Activated CD4-positive, CD25-positive, alpha-beta regulatory T cell (primary cell): ENCODE measurements around the gene SRGN.
"Not testable (repeated sequence)": the region's sequence is repeated elsewhere in the genome, so short reads cannot be mapped to it uniquely, and the experiment has no call there.

Experiments used
- DNase-seq, 4 experiments: peaks; one replicate each; lab custom pipeline; 2025; lab: John Stamatoyannopoulos, UW

Gene SRGN

DNA sequence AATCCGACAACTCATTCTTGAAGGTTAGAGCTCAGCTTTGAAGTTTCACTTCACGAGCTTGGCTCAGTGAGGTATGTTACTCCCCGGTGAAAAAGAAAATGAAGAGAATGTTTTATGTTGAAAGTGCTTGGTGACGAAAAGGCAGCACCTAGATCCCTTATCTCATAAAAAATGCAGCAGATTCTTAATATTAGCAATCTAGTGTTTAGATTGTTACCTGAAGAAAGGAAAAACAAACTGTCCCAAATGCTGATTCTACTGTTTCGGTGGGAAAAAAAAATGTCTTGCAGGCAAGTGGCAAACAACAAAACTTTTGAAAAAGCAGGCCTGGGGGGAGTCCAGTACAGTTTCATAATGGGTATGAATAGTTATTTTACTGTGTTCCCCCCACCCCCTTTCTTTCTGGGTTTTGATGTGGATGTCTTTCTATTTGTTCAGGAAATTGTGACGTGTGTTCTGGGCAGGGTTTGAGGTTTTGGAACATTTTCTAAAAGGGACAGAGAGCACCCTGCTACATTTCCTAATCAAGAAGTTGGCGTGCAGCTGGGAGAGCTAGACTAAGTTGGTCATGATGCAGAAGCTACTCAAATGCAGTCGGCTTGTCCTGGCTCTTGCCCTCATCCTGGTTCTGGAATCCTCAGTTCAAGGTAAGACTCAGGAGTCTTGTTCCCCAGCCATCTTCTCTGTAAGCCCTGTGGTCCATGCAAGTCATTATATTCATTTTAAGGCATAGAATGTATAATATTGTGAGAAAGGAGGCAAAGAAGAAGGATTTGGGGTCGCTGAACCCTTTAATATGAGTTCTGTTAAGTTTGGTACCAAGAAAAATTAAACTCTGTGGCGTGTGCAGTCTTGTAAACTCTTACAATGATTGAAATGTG, at the start of gene SRGN:
Gene SRGN, plus strand, starts transcription at position 514 of the 881 bp plus-strand sequence. Its CDS starts 55 bp downstream, at position 569.
- peak in 3 of 4 experiments; percentile 10 to 22 (median 14) for DNase-seq

GRCh38 chr10:69040904-69041303, 47.0 kb upstream of the SRGN start:
- not testable (repeated sequence) for DNase-seq

DNA sequence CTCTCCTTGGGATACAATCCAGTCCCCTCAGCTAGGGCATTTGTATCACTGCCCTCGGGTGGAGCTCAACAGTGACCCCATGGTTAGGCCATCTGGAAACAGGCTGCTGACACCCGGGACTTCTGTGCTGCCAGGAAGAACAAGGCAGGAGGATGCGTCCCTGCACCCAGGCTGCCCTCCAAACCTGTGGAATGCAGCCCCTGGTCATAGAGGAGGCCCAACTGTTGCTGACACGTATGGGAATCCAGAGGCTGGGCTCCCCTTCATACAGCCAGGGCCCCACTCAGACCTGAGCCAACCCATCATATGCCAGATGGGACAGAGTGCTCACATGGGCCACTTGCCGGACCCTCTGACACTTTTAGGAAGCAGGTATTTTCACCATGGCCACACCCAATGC, 45.5 kb upstream of the SRGN start:
- DNase-seq = no peak

- DNase-seq = no peak
These were observed 45.1 kb upstream of the SRGN start for GRCh38 chr10:69042838-69043237.

DNA sequence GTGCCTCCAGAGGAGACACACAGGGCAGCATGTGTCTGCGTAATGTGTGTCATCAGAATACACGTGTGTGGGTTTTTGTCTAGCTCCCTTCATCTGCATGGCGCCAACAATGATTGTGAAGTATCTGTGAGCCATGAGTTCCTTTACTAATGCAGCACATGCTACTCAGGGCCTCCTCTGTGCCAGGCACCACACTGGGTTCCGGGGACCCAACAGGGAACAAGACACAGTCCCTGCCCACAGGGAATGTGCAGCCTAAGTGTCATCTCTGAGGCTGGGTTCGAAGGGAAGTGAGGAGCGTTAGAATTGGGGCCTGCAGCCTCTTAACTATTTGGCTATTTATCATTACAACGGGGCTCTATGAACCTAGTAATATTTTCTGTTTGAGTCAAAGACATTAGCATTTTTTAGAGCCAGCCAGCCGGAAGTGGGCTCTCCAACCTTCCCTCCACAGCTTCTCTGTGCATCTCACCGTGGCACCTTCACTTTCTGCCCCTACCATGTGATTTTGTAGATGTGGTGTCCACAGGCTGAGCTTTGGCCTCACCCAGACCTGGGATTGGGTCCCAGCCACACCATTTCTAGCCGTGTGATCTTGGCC, 43.9 kb upstream of the SRGN start:
- DNase-seq = peak in 1 of 4 experiments; percentile 7

DNA sequence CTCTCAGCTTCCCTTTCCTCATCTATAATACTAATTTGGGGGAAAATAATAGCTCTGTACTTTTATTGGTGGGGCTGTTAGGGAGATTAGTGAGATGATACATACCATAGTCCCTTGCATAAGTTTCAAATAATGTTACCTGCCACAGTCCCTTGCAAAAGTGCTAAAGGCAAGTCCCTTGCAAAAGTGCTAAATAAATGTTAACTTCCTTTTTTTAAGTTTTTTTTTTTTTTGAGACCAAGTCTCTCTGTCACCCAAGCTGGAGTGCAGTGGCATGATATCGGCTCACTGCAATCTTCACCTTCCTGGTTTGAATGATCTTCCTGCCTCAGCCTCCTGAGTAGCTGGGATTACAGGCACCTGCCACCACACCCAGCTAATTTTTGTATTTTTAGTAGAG, 43.4 kb upstream of the SRGN start:
- no peak for DNase-seq

DNA sequence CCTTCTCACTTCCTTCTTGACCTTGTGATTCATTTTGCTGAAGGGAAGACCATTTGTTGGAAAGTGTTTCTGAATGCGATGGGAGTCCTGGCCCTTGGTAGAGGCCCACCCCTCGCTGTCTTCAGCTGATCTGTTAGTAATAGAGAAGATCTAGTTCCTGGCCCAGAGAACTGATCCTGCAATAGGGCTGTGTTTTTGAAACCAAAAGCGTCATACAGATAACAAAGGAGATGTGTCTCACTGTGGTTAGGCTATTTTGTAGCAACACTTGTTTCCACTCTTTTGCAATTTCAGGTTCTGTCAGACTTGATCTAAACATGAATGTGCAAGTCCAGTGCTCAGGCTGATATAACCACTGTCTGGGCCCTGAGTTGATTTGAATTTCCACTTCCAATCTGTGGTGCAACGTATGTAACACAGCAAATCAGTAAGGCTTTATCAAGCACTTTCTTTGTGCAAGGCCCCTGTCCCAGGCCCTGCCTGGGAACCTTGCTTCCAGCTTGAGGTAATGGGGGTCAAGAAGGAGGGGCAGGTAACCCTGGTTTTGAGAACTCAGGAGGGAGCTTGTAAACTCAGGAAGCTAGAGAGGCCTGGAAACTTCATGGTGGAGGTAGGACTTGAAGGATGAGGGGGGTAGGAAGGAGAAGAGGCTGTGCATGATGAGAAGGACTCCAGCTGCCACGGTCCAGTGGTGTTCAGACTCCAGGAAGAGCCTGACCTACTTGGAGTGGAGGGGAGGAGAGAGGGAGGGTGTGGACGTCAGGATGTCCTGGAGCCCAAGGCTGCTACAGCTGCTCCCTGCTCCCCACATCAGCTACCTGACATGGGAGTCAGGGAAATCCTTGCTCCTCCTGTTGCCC, 42.2 kb upstream of the SRGN start:
- DNase-seq = no peak

DNA sequence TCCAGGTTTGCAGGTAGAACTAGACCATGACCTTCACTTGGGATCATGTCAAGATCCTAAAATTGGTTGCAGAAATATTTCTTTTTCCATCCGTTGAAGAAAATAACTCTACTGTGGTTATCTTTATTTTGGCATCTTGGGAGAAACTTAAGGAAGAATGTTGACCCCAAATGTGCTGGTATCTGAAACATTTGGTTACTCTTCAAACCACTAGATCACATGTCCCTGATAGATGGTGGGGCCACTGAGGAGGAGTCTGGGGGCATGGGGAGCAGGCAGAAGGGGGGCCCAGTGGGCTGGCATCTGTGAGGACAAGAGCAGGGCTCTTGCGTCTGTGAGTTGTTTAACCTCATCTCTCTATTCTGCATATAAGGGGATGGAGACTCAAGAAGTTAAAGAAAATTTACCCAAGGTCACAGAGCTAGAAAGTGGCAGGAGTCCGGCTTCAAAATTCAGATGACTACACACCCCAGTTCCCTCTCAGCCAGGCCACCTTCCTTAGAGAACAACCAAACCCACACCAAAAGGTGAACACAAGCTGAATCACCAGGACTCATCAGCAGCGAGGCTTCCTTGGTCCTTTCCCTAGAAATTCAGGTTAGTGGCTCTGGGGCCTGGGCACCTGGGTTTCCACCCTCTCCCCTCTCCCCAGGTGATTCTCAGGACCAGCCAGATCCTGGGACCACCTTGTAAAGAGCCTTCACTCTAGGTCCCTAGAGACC, 40.6 kb upstream of the SRGN start:
- no peak for DNase-seq

DNA sequence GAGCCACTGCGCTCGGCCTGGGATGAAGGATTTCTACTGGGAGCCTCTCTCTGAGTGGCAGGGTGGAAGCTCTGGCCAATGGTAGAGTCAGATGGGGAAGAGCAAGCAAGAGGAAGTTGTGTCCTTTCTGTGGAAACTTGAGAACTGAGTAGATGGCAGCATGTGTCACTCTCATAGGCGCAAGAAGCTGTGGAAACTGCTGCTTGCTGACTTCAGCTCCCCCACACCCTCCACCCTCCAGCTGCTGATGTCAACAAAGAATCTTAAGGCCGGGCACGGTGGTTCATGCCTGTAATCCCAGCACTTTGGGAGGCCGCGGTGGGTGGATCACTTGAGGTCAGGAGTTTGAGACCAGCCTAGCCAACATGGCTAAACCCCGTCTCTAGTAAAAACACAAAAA, 39.8 kb upstream of the SRGN start:
- DNase-seq = no peak

- no peak for DNase-seq
These were observed 38.3 kb upstream of the SRGN start for GRCh38 chr10:69049566-69049961.

- no peak for DNase-seq
These were observed 36.6 kb upstream of the SRGN start for GRCh38 chr10:69051303-69051702.

- no peak for DNase-seq
These were observed 36.0 kb upstream of the SRGN start for GRCh38 chr10:69051710-69052487.

DNA sequence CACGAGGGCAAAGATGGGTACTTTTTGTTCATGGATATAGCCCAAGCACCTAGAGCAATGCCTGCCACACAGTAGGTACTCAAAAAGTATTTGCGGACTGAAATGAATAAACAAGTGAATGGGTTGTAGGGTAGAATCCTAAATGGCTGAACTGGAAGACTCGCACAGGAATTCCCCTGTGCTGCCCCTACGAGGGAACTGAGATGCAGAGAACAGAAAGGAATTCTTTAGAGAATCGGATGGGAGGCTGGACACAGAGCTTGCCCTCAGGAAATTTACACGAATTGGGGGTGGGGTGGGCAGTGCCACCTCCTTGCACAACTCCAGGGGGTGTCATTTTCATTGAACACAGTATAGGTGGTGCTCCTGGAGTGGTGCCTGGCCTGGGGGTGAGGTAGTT, 35.2 kb upstream of the SRGN start:
- DNase-seq = no peak

GRCh38 chr10:69055241-69055640, 32.7 kb upstream of the SRGN start:
- DNase-seq = no peak

- no peak for DNase-seq
These were observed 31.8 kb upstream of the SRGN start for GRCh38 chr10:69056129-69056528.

DNA sequence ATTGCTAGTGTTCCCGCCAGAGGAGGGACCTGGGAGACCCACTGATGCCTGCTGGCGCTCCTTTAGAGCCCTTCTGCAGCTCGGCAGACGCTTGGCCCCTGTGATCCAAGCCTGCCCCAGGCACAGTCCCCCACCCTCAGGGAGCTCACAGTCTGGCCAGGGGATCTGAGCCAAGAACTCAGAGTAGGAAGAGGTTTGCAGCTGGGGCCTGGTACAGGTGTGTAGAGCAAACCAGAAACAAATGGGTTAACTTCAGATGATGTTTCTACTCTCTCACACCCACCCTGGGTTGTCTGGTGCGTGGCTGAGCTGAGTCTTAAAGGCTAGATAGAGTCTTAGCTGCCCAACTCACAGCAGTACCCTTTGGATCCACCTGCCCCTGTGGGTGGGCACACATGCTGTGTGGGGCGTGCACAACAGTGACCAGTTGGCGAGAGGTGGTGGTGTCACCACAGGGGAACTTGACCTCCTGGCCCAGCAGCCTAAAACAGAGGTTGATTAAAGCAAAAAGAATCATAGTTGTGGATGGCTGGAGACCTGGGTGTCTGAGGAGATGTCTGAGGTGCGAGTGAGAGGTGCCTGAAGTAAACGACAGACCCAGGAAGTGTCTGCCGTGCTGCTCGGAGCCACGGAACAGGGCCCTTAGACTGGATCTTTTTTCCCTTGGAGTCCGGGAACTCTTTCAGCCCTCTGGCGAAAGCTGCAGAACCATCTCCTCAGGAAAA, 31.2 kb upstream of the SRGN start:
- no peak for DNase-seq

DNA sequence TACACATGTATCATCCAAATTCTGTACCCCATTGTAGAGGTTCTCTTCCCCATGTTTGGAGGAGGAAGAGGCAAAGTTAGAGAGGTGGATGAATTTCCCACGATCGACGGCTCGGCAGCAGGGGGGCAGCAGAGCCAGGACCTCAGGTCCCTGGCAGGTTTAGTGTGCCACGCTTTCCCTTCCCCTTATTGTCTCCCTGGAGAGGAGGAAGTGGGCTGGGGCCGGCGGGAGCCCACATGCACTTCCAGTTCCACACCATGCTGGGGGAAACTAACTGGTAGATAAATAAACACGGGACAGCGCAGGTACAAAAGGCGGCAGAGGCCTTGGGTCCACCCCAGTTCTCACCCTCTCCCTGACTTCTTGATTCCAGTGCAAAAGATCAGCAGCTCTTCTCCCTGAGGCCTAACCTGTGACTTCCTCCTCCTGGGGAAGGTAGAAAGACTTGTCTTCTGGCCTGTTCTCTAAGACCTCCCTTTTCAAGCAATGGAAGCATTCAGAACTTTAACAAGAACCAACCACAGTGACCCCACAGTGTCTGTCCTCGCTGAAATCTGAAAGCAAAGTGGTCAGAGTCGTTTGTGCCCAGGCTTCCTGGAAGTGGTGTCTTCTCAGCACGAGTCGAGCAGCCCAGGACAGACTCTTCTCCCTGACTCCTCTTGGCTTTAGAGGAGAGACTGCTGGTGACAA, 30.5 kb upstream of the SRGN start:
- no peak for DNase-seq

- no peak for DNase-seq
These were observed 30.0 kb upstream of the SRGN start for GRCh38 chr10:69057951-69058297.

- DNase-seq = no peak
These were observed 27.6 kb upstream of the SRGN start for GRCh38 chr10:69060127-69060798.
